DND-41 (cell line): ENCODE data around the gene ISG15.

Source experiments
- CTCF ChIP-seq: IDR thresholded peaks from 2 replicates; pipeline ENCODE4 v1.5.1; 2012; ENCODE audit warnings: borderline replicate concordance, low read length, moderate library complexity, mild to moderate bottlenecking; ENCODE audit not compliant: poor library complexity, severe bottlenecking; ENCODE audit errors: extremely low read depth
- EZH2 ChIP-seq: IDR thresholded peaks from 3 replicates; pipeline ENCODE4 v1.6.1; 2012; ENCODE audit warnings: borderline replicate concordance, low read depth, mild to moderate bottlenecking, moderate library complexity, low read length, inconsistent platforms; ENCODE audit not compliant: severe bottlenecking

GRCh38 chr1:996851-997712, 16.2 kb upstream of the ISG15 start:
- TF ChIP-seq CTCF (no peak), EZH2 (no peak)
